NCI-H345 treated with DMSO at 0.1 percent for 48 hours (cell line): ENCODE data around the gene TNC.

Experiments used
- DNase-seq: peaks from one replicate; lab custom pipeline; 2025; ENCODE audit not compliant: unreplicated experiment; lab: John Stamatoyannopoulos, UW

Gene TNC

DNA sequence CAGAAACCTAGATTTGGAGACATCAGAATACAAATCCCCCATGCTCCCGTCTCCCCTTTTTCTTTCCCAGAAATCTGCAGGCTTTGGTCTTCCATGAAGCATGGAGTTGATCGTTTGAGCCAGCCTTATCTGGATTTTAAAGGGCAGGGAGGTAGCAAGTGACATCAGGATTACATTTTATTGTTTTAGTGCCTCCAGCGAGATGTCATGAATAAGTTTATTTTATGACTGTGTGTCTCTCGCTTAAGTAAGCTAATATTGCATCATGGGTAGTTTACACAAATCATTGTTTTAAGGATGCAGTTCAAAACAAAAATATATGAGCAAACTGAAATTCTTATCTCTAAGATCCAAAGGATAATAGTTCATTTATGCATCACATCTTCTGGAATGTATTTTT lies 136.9 kb downstream of the TNC start:
- DNase-seq = no peak

DNA sequence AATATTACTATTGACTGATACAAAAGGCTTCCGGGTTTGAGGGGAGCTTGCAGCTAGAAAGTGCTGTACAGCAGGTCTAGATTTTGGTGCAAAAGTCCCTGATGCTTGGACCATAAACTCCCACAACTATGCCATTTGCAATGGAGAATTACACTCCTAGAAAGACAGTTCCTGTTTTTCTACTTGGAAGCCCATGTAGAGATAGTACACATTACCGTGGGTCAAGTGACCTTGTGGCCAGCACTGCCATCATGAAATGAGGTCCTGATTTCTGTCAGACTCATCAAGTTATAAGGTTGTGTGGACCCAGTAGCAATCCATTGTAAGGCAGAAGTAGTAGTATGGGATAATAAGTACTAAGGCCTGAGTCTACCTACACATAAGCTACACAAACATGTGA lies 144.7 kb downstream of the TNC start:
- no peak for DNase-seq

DNA sequence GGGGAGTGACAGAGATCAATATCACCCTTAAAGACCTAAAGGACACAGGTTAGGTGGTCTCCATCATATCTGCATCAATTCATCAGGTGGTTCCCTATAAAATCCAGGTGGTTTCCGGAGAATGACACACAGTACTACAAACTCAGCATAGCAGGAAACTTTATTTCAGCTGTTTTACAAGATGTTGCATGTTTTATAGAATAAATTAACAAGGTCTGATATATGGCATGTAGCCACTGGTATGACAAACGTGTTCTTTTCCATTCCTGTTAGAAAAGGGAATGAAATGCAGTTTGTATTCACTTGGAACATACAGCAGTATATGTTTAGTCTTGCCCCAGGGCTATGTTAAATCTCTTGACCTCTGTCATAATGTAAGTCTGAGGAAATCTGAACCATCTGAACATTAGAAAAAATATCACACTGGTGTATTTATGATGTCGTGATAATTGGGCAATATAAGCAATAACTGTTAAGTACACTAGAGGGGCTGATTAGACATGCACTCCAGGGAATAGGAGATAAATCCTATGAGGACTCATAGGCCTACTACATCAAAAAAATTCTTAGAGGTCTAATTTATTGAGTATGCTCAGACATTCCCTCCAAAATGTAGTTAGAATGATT lies 145.3 kb downstream of the TNC start:
- no peak for DNase-seq
